GM12891 (cell line): Measurements from ENCODE around the gene ATG16L1.
A peak's percentile ranks its signal among the peaks of the same experiment; 100 is the strongest.

ENCODE experiments used
- DNase-seq: peaks from one replicate; pipeline ENCODE4 v3.0.0; 2011; ENCODE audit warnings: low spot score; ENCODE audit not compliant: insufficient read length
- FAIRE-seq: peaks from 2 replicates; lab custom pipeline; 2011; peaks lifted over from hg19 to GRCh38; lab: Jason Lieb, UNC
- PAX5 ChIP-seq: IDR thresholded peaks from 2 replicates; pipeline ENCODE4 v1.6.1; 2011; ENCODE audit warnings: low read length, moderate library complexity, mild to moderate bottlenecking; ENCODE audit not compliant: insufficient read depth, severe bottlenecking
- POLR2A ChIP-seq: IDR thresholded peaks from 2 replicates; pipeline ENCODE4 v1.6.1; 2011; ENCODE audit warnings: low read depth, low read length, control low read depth
- POLR2AphosphoS5 ChIP-seq: IDR thresholded peaks from 2 replicates; pipeline ENCODE4 v1.6.1; 2011; ENCODE audit warnings: low read depth, low read length, control low read depth
- POU2F2 ChIP-seq: IDR thresholded peaks from 2 replicates; pipeline ENCODE4 v1.6.1; 2011; ENCODE audit warnings: low read depth, mild to moderate bottlenecking, control low read depth, low read length, moderate library complexity
- SPI1 ChIP-seq: IDR thresholded peaks from 2 replicates; pipeline ENCODE4 v1.6.1; 2011; ENCODE audit warnings: low read depth, low read length, control low read depth
- TAF1 ChIP-seq: IDR thresholded peaks from 2 replicates; pipeline ENCODE4 v1.6.1; 2011; ENCODE audit warnings: low read depth, low read length, control low read depth

The ATG16L1 gene

DNA sequence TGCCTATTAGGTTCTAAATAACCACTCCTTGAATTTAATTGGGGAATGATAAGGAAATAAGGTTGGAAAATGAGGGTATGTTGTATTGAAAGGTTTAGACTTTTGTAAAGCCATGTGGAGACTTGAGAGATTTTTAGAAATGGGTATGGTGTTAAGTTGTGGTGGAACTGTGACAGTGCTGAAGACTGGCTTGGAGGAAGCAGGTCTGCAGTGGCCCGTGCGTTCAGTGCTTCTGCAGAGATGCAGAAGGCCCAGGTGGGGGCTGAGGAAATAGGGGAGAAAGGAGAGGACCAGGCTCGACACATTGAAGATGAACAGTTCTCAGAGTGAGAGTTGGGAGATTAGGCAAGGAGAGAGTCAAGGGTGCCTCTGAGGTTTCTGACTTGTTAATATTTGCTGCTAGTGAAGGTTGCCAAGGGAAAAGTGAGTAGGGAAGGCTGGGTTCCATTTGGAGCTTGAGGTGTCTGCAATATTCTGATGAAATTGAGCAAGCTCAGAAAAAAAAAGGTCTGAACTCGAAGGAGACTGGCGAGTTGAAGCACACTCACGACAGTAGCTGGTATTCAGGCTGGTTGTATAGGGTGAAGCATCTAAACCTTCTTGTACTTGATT, 30.6 kb downstream of the ATG16L1 start:
- no peak for TF ChIP-seq SPI1
- no peak for TF ChIP-seq TAF1
- TF ChIP-seq POU2F2 = no peak
- no peak for TF ChIP-seq POLR2A
- no peak for TF ChIP-seq PAX5
- TF ChIP-seq POLR2AphosphoS5 = no peak
- DNase-seq = no peak
- no peak for FAIRE-seq

DNA sequence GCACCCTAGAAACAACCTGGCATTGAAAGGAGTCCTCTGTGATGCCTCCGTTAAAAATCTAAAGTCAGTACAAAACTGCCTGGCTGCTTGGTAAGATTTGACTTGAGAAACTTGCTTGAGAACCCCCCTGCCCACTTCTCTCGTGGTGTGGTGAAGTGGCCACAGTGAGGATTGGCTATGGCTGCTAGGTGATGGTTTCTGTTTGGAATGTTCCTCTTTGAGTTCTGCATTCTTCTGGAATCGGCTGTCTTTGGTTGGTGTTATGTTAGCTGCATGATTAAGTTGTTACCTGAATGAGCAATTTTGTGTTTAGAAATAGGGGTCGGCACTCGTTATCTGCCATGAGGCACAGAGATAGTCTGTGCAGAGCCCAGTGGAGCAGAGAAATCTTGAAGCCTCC, 34.4 kb downstream of the ATG16L1 start:
- FAIRE-seq (no peak), DNase-seq (no peak)
- TF ChIP-seq POLR2AphosphoS5 = no peak
- no peak for TF ChIP-seq PAX5
- TF ChIP-seq POLR2A = no peak
- TF ChIP-seq SPI1 = no peak
- no peak for TF ChIP-seq TAF1
- no peak for TF ChIP-seq POU2F2

DNA sequence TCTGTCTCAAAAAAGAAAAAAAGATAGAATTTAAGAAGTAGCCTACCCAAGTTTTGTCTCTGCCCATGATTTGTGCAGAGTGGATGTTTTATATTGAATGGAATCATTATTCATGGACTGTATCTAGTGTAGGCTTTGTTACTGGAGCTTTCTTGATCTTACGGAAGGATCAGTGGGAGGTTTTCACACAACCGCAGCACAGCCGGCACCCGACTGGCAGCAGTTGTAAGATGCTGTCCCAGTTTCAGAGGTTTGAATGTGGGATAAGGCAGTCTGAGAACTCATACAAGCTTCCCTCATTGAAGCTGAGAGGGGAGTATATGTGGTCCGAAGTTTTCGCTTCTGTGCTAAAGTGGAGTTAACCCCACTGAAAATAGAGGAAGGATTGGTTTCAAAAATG, 36.4 kb downstream of the ATG16L1 start:
- no peak for DNase-seq
- TF ChIP-seq POLR2AphosphoS5 = no peak
- no peak for TF ChIP-seq POU2F2
- no peak for TF ChIP-seq TAF1
- no peak for TF ChIP-seq POLR2A
- no peak for TF ChIP-seq SPI1
- TF ChIP-seq PAX5 = no peak
- FAIRE-seq = no peak

DNA sequence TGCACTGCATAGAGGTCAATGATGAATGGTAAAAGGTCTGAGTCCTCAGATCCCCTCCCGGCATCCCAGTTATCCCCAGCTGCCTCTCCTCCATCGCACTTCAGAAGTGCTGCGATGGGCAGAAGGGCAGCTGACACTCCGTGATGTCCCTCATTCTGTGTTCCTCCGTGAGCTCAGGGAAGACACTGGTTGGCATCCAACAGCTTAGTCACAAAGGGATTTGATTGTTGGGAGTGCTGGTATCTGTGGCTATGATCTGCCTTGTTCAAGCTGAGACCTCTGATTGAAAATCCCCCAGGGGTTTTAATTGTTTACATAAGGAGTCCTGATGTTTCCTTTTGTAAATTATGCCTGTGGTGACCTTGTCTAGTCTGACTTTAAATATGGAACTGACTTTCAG, 37.2 kb downstream of the ATG16L1 start:
- no peak for TF ChIP-seq TAF1
- FAIRE-seq = no peak
- no peak for DNase-seq

DNA sequence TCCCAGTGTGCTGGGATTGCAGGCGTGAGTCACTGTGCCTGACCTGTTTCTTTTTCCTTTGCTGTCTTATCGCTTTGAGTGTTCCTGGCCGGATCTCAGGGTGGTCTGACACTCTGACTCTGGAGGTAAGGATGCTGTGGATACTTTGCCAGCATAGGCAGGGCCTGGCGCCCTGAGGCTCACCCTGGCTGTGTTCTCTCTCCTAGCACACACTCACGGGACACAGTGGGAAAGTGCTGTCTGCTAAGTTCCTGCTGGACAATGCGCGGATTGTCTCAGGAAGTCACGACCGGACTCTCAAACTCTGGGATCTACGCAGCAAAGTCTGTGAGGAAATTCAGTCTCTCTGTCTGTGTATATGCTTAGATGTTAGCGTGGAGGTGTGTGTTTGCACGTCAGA, 38.2 kb downstream of the ATG16L1 start:
- DNase-seq = no peak
- FAIRE-seq = no peak
- TF ChIP-seq PAX5 (no peak), POLR2A (no peak), POU2F2 (no peak), POLR2AphosphoS5 (no peak), TAF1 (no peak), SPI1 (no peak)

DNA sequence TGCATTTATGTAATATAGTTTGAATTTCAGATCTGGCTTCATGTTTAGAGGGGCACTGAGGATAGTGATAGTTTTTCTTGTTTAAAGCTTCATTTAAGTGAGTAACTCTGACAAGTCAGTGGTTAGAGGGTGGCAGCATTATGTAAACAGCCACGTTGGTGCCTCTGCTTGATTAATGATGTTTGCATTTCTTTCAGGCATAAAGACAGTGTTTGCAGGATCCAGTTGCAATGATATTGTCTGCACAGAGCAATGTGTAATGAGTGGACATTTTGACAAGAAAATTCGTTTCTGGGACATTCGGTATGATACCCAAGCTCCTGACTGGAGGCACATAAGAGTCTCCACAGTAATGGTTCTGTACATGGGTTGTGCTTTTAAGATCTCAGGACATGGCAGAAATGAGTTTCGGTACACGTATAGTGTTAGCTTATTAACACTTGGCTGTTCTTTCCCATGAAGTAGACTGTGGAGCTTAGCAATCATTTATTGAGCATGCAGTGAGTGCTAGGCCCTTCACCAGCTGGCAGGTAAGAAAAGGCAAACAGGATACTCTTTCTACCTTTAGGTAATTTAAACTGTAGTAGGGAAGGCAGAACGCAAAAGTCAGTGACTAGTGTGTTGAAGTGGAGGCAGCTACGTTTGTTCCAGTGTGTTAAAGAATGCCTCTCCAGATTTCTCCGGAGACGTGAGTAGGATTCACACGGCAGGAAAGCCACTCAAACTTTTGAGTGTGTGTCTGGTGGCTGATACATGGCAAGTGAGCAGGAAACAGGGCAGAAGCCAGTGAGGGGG, 38.8 kb downstream of the ATG16L1 start:
- TF ChIP-seq POLR2AphosphoS5 (no peak), POLR2A (no peak), SPI1 (no peak), PAX5 (no peak), TAF1 (no peak), POU2F2 (no peak)
- no peak for DNase-seq
- FAIRE-seq = no peak

DNA sequence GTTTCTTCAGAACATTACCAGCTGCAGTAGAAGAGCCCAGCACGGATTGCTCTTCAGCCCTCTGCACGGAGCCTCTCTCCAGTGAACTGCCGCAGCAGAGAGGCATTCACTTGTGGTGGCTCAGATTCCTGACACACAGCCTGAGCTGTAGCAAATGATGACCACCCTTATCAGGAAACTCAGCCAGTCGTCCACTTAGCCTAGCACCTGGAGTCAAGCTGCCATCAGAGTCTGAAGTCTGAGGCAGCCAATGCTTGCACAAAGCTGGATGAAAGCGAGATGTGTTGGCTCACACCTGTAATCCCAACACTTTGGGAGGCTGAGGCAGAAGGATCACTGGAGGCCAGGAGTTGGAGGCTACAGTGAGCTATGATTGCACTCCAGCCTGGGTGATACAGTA, 44.4 kb downstream of the ATG16L1 start:
- DNase-seq = no peak
- TF ChIP-seq POLR2AphosphoS5 (peak; percentile 24; the same call in 1 of the 2 replicates), SPI1 (no peak)
- FAIRE-seq = no peak

DNA sequence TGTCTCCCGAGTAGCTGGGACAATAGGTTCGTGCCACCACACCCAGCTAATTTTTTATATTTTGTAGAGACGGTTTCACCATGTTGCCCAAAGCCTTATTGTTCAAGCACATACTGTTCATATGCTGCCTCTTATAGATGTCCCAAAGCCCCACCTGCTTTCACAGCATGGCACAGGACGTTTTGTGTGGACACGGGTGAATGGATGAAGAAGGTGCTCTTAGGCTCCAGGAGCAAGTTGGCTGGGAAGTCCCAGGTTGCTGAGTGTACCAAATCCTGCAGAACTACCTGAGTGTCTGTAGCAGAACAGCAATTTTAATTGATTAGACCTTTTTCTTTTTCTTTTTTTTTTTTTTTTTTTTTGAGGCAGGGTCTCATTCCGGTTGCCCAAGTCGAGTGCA, 45.6 kb downstream of the ATG16L1 start:
- FAIRE-seq (no peak), DNase-seq (no peak)
- TF ChIP-seq PAX5 = no peak

DNA sequence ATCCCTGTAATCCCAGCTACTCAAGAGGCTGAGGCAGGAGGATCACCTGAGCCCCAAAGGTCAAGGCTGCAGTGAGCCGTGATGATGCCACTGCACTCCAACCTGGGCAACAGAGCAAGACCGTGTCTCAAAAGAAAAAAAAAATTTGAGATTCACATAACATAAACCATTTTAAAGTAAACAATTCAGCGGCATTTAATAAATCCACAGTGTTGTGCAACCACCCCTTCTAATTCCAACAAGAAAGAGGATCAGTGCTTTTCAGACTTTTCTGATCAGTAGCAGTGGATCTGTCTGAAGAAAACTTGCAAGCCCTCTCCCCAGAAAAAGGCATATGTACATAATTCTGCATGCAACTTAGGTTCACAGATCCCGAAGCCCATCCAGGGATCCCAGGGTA, 48.9 kb downstream of the ATG16L1 start:
- FAIRE-seq = no peak
- TF ChIP-seq TAF1 (no peak), POU2F2 (no peak), SPI1 (no peak), POLR2A (no peak), PAX5 (no peak), POLR2AphosphoS5 (no peak)
- DNase-seq = no peak

DNA sequence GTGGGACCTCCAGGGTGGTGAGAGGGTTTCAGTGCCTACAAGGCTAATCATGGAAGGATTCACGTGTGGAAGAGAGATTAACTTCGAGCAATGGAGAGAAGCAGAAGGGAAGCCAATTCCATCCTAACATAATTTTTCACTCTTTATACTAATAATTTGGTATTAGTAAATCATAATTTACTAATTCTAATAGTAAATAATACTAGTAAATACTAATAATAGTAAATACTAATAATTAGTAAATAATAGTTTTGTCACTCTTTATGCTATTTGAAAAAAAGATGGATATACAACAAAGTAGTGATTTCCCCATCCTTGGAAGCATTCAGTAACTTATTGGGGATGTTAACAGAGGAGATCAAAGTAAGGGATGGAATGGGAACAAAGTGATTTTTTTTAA, 49.8 kb downstream of the ATG16L1 start:
- TF ChIP-seq POU2F2 (no peak), TAF1 (no peak), POLR2AphosphoS5 (no peak), SPI1 (no peak), PAX5 (no peak), POLR2A (no peak)
- DNase-seq = no peak
- no peak for FAIRE-seq
